NCI-H1417 (cell line): Measurements from ENCODE around the gene NES.
"Not testable (repeated sequence)": the region's sequence is repeated elsewhere in the genome, so short reads cannot be mapped to it uniquely, and the experiment has no call there.

Experiments used
- DNase-seq, 3 experiments: peaks; one replicate each; lab custom pipeline; 2025; lab: John Stamatoyannopoulos, UW

Gene NES

DNA sequence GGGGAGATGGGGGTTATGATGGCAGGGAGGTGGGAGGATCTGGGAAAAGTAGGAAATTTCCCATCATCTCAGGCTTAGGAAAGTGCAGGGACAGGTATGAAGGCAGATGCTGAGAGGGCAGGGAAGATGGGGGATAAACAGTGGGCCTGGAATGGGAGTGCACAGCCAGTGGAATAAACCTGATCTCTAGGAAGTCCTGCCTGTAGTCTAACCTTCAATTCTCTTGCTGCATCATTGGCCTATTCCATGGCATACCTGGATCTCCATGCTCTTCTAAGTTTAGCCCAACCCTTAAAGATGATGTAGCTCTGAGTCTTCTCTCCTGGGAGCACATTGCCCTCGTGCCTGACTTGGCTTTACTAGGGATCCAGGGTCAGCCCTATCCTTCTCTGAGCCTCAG is 32.6 kb downstream of the NES start:
- no peak for DNase-seq

DNA sequence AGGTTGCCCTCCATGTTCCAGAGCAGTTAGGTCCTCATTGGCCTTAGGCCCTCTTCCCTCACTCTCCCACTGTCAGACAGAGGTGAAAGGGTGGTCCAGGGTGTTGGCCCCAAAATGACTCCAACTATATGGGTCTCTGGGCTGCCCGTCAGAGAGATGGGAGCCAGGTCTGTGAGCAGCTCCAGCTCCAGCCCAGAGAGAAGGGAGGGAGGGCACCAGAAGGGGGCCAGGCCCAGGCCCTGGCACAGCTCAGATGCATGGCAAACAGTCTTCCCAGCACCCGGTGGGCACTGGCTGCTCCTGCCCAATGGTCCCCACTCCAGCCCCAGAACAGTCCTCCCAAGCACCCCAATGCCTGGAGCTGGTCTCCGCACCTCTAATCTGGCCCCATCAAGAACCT is 33.1 kb downstream of the NES start:
- DNase-seq: no peak

- DNase-seq: no peak
These were observed 33.5 kb downstream of the NES start for GRCh38 chr1:156643778-156644092.

DNA sequence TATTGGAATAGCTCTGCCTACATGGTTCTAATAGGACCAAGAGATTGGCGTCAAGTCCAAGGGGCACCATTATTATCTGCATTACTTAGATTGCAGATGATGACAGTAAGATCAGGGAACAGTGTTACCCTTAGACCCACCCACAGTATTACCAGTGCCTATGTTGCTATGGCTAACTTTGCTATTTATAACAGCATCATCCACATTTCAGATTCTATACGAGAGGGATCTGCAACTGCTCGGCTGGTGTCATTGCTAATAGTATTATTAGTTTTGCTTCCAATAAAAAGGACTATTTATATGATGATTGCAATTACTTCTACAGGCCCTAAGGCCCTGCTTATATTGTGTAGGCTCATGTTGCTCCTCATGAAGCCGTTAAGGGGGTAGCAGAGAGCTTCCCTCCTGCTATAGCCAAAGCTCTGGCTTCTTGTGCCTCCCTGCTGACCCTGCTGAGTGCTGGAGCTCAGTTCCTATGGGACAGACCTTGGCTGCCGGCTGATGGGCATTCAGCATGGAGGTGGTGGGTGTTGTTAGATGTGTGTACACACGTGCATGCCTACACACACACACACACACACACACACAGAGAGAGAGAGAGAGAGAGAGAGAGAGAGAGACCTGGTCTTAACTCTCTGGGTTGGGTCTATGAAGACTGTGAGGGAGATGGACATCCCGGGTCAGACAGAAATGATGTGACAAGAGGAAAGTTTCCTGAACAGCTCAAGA is 34.0 kb downstream of the NES start:
- DNase-seq: no peak

DNA sequence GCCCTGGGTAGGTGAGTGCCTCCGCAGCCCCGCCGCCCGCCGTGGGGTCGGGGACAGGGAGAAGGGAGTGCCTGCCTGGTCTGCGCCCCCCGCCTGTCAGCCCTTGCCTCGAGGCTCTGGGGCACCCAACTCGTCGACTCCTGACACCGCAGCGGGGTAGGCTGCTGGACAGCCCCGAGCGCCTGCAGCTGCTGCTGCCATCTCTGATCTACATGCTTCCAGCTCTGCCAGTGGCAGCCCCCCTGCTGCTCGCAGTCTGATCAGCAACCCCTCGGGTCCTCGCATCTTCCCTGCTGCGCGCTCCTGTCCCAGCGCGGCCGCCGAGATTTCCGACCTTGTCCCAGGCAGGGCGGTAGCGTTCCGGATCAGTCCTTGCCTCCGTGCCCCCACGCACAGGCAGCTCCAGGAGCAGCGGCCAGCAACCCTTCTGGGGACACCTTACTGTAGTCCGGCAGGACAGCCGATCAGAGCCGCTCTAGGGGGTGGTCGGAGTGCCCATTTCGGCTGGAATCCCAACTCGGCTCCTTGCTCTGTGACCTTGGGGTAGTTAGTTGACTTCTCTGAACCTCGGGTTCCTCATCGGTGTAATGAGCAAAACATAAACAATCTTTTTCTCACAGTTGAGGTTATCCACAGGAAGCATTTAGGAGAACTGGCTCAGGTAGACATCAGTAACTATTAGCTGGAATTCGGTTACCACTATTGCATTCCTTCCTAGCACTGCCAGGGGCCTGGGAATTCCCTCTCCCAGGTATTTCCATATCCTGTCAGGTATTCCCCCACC is 34.8 kb downstream of the NES start:
- no peak for DNase-seq

DNA sequence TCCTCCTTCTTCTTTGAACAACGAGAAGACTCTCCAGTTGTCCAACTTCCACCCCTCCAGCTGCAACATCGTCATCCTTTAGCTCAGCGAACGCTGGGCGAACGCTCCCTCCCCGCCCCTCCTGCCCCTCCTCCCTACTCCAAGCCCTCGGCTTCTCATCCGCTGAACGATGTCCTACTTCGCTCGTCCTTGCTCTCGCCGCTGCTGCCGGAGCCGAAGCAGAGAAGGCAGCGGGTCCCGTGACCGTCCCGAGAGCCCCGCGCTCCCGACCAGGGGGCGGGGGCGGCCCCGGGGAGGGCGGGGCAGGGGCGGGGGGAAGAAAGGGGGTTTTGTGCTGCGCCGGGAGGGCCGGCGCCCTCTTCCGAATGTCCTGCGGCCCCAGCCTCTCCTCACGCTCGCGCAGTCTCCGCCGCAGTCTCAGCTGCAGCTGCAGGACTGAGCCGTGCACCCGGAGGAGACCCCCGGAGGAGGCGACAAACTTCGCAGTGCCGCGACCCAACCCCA is 35.4 kb downstream of the NES start, which contains the start of gene BCAN:
Gene BCAN, plus strand, starts transcription at position 357 of the 504 bp plus-strand sequence. CDS start 3,938 bp downstream, outside the sequence.
- DNase-seq: peak in 2 of 3 experiments; percentile 18 to 67

DNA sequence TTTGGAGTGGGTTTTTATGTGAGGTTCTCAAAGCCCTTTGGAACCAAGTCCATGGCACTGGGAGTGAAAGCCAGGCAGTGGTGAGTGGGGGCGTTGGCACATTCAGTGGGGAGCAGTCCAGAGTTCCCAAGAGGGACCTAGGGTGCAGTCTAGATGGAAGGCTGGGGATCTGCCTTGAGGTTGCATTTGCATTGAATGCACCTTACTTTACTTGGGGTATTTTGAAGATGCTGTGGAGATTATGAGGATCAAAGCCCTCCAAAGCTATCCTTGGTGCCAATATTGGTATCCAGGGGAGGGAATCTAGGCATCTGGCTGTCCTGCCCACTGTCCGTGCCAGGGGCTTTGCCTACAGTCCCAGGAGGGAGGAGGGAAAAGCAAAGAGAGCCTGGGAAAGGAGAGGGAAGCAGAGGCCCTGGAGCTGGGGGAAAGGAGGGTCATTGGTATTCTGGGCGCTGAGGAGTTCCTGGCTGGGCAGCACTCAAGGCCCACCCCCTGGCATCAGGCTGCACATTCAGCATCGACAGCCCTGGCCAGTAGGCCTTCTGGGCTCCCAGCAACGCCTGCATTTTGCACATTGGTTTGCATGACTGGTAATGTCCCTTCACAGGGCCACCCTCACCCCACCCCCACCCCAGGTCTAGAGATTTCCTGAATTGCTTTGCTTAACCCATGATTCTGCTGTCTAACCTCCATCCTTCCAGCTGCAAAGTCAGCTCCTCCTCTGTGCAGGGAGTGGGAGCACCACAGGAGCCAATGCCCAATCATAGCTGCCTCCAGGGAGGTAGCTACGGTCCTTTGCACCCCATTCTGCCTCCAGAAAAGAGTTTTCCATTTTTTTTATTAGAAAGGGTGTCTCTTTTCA is 36.1 kb downstream of the NES start:
- DNase-seq: no peak

DNA sequence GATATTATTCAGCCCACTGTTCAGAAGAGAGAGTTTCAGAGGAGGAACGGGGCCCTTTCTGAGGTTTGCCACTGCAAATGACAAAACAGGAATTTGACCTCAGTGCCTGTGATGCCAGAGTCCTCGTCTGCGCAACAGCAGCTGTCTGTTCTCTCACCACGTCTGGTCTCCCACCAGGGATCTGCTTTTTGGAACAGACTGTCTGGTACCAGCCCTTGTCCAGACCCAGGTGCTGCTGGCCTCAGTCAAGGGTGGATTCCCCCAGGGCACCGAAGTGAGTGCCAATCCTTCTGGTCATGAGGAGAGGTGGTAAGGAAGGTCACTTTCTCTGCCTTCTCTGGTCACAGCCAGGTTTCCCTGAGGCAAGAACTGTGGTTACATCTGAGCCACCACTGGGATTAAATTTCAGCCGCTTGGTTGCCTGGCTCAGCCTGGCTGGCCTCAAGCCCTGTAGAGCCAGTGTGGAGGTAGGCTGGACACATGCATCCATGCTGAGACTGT is 37.6 kb downstream of the NES start:
- no peak for DNase-seq

- no peak for DNase-seq
These were observed 38.8 kb downstream of the NES start for GRCh38 chr1:156638189-156638985.

DNA sequence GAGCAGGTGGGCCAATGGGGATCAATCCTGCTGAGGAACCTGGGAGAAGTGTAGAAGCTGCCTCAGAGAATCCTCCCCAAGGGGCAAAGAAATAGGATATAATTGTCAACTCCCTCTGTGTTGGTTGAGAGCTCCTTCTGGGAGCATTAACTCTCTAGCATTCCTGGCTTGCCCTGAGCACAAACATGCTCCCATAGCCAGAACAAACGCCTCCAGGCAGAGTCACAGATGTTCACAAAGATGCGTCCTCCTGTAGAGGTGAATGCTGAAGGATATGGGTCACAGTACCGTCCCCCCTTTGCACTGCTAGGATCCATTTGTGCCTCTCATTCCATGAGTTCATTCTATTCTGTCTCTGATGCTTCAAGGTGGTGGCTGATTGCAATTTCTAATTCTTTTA is 44.9 kb downstream of the NES start:
- no peak for DNase-seq

DNA sequence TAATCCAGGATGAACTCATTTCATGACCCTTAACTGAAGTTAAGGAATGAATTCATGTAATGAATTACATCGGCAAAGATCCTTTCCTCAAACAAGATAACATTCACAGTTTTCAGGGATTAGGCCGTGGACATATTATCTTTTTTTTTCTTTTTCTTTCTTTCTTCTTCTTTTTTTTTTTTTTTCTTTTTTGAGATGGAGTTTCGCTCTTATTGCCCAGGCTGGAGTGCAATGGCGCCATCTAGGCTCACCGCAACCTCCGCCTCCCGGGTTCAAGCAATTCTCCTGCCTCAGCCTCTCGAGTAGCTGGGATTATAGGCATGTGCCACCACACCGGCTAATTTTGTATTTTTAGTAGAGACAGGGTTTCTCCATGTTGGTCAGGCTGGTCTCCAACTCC is 46.1 kb downstream of the NES start:
- not testable (repeated sequence) for DNase-seq

- DNase-seq: no peak
These were observed 47.3 kb downstream of the NES start for GRCh38 chr1:156629823-156630449.

GRCh38 chr1:156627313-156627880 is 49.8 kb downstream of the NES start:
- DNase-seq: peak; percentile 51 to 82 (median 75)

DNA sequence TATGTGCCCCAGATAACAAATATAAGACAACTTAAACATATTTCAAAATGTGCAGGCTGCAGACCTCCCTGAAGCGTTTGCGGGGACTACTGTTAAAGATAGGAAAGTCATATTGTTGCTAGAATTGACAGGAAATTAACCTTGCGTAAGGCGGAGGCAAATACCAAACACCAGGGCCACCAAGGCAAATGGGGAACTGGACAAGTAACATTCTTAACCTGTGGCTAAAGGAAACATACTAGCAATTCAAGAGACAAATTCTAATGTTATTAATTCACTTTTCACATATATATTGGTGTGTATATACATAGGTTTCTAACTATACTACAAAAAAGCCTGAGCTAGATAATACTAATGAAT is 51.1 kb downstream of the NES start:
- no peak for DNase-seq

GRCh38 chr1:156625436-156626078 is 51.6 kb downstream of the NES start:
- DNase-seq: peak; percentile 39 to 73 (median 59)

DNA sequence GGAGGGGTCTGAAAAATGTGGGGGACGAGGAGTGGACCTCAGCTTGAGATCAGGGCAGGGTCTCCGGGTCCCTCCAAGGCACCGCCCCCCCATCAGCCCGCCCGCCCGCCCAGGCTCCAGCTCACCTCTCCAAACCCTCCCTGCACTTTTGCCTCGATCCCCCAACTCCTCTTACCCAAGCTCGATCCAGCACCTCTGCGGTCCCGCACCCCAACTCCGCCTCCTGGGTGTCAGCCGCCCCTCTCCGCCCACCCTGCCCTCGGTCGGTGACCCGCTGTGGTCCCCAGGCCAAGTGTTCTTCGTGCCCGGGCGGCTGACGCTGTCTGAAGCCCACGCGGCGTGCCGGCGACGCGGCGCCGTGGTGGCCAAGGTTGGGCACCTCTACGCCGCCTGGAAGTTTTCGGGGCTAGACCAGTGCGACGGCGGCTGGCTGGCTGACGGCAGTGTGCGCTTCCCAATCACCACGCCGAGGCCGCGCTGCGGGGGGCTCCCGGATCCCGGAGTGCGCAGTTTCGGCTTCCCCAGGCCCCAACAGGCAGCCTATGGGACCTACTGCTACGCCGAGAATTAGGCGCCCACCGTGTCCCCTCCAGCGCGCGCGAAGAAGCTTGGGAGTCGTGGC is 52.3 kb downstream of the NES start:
- peak in 2 of 3 experiments; percentile 36 to 38 for DNase-seq

DNA sequence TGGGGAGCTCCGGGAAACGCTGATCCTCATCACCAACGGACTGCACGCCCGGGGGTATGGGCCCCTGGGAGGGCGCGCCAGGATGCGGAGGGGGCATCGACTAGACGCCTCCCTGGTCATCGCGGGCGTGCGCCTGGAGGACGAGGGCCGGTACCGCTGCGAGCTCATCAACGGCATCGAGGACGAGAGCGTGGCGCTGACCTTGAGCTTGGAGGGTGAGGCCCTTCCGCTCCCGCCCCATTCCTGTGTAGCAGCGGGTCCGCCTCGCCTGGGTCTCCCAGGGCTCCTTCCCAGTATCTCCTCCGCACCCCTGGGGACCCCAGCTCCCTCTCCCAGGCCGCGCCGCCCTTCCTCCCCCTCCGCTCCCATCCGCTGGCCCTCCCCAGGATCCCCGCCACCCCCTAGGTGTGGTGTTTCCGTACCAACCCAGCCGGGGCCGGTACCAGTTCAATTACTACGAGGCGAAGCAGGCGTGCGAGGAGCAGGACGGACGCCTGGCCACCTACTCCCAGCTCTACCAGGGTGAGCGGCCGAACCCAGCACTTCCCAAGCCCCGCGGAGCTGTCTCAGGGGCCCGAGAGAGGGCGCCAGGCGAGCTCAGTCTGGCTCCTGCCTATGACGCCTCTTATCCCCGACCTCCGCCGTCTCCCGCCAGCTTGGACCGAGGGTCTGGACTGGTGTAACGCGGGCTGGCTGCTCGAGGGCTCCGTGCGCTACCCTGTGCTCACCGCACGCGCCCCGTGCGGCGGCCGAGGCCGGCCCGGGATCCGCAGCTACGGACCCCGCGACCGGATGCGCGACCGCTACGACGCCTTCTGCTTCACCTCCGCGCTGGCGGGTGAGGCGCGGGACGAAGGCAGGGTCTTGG is 53.0 kb downstream of the NES start:
- peak in 2 of 3 experiments; percentile 63 to 68 for DNase-seq

DNA sequence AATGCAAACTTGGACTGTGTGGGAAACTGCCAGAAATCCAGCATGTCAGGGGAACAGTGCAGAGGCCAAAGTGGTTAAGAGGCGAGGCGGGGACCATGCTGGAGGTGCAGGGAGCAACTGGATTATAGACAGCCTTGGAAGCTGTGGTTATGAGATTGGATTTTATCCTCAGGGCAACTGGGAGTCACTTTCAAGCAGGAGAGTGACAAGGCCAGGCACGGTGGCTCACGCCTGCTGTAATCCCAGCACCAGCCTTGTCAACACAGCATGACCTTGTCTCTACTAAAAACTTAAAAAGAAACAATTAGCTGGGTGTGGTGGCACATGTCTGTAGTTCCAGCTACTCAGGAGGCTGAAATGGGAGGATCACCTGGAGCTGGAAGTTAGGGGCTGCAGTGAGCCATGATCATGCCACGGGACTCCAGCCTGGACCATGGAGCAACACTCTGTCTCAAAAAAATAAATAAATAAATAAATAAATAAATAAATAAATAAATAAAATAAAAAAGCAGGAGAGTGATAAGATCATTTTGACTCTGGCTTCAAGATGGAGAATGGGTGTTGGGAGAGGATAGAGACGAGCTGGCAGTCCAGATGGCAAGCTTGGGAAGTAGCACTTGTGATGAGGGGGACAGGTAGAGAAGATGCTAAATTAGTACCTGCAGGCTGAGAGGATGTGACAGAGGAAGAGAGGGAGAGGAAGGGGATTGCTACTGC is 54.5 kb downstream of the NES start:
- no peak for DNase-seq
